T-helper 17 cell (primary cell): ENCODE measurements around the gene PHACTR2. TPM values are rescaled to one million over a fixed set of nuclear protein-coding genes. Genes with fewer than 3 reads are reported as not detected.

ENCODE experiments used
- ATAC-seq: fragments of 150-1000 bp; cut with Tn5 transposase; 2 replicates; pipeline ENCODE4 v1.10.0; 2021; ENCODE audit warnings: mild to moderate bottlenecking, moderate library complexity
- DNase-seq, 3 donors: peaks; one replicate each; pipeline versions ENCODE4 v3.0.0 to v3.0.0-alpha.2; 2020 to 2021
- H3K9me3 ChIP-seq: one replicate; pipeline ENCODE4 v1.7.0; 2013; ENCODE audit warnings: low read length, mild to moderate bottlenecking; ENCODE audit not compliant: control insufficient read depth, poor library complexity, severe bottlenecking
- H3K27ac Mint-ChIP-seq: one replicate; pipeline ENCODE4 v1.8.0; 2022; ENCODE audit warnings: mild to moderate bottlenecking, moderate library complexity, mixed read lengths
- H3K27me3 Mint-ChIP-seq: one replicate; pipeline ENCODE4 v1.8.0; 2022; ENCODE audit warnings: mixed read lengths
- H3K36me3 Mint-ChIP-seq: one replicate; pipeline ENCODE4 v1.8.0; 2022; ENCODE audit warnings: low read depth, mixed read lengths
- H3K4me1 Mint-ChIP-seq: one replicate; pipeline ENCODE4 v1.8.0; 2022; ENCODE audit warnings: mild to moderate bottlenecking, mixed read lengths
- H3K4me3 Mint-ChIP-seq: one replicate; pipeline ENCODE4 v1.8.0; 2022; ENCODE audit warnings: mild to moderate bottlenecking, moderate library complexity, mixed read lengths
- total RNA-seq, 4 donors: library from RNA in 2 of 4; stranded (reverse) in 2 of 4; gene quantifications; one replicate each; pipeline ENCODE4 v1.2.3 and lab custom pipeline; 2022 to 2026

The PHACTR2 gene
- total RNA-seq, 2 donors from 2014 or later = 66.1 to 66.3 TPM

GRCh38 chr6:143680141-143680540 is 2.4 kb downstream of the PHACTR2 start:
- Mint-ChIP-seq H3K36me3 (peaks cover 6% of the 10 kb centered on the region), H3K4me3 (no peak overlapping the region), H3K27me3 (no peaks in the 10 kb centered on the region), H3K27ac (no peak overlapping the region), H3K4me1 (peaks cover 21% of the 10 kb centered on the region)
- DNase-seq (no peak), ATAC-seq (no peak)
- peaks cover 2% of the 10 kb centered on the region for H3K9me3 ChIP-seq

- no peak for ATAC-seq
- no peaks in the 10 kb centered on the region for H3K27me3 Mint-ChIP-seq
- no peak overlapping the region for H3K4me3 Mint-ChIP-seq
- no peak overlapping the region for H3K27ac Mint-ChIP-seq
- peaks cover 6% of the 10 kb centered on the region for H3K36me3 Mint-ChIP-seq
- no peak for DNase-seq
- peaks cover 21% of the 10 kb centered on the region for H3K4me1 Mint-ChIP-seq
- peaks cover 2% of the 10 kb centered on the region for H3K9me3 ChIP-seq
These were observed 5.0 kb downstream of the PHACTR2 start for GRCh38 chr6:143682805-143683204.

GRCh38 chr6:143684486-143684885 is 6.7 kb downstream of the PHACTR2 start:
- Mint-ChIP-seq H3K4me1 (peaks cover 30% of the 10 kb centered on the region), H3K36me3 (peaks cover 8% of the 10 kb centered on the region), H3K4me3 (no peak overlapping the region), H3K27ac (no peak overlapping the region), H3K27me3 (no peaks in the 10 kb centered on the region)
- DNase-seq = no peak
- peaks cover 2% of the 10 kb centered on the region for H3K9me3 ChIP-seq
- ATAC-seq = no peak

GRCh38 chr6:143685653-143686052 is 7.9 kb downstream of the PHACTR2 start:
- Mint-ChIP-seq H3K4me3 (no peak overlapping the region), H3K4me1 (peaks cover 40% of the 10 kb centered on the region), H3K36me3 (peaks cover 8% of the 10 kb centered on the region), H3K27ac (no peak overlapping the region), H3K27me3 (no peaks in the 10 kb centered on the region)
- DNase-seq (no peak), ATAC-seq (no peak)
- H3K9me3 ChIP-seq = peaks cover 2% of the 10 kb centered on the region

- no peak overlapping the region for H3K4me3 Mint-ChIP-seq
- H3K27ac Mint-ChIP-seq = no peak overlapping the region
- H3K36me3 Mint-ChIP-seq = peaks cover 6% of the 10 kb centered on the region
- DNase-seq (no peak), ATAC-seq (no peak)
- peaks cover 43% of the 10 kb centered on the region for H3K4me1 Mint-ChIP-seq
- H3K9me3 ChIP-seq = peaks cover 2% of the 10 kb centered on the region
- no peaks in the 10 kb centered on the region for H3K27me3 Mint-ChIP-seq
These were observed 9.8 kb downstream of the PHACTR2 start for GRCh38 chr6:143687591-143687990.

GRCh38 chr6:143688681-143689080 is 10.9 kb downstream of the PHACTR2 start:
- peaks cover 6% of the 10 kb centered on the region for H3K36me3 Mint-ChIP-seq
- peaks cover 50% of the 10 kb centered on the region for H3K4me1 Mint-ChIP-seq
- peak overlapping the region; percentile 10 for H3K4me3 Mint-ChIP-seq
- ATAC-seq = no peak
- no peaks in the 10 kb centered on the region for H3K27me3 Mint-ChIP-seq
- H3K9me3 ChIP-seq = no peaks in the 10 kb centered on the region
- H3K27ac Mint-ChIP-seq = peak overlapping the region; percentile 0
- DNase-seq = no peak

- Mint-ChIP-seq H3K27me3 (no peaks in the 10 kb centered on the region), H3K27ac (peak overlapping the region; percentile 88), H3K4me3 (no peak overlapping the region), H3K4me1 (peaks cover 54% of the 10 kb centered on the region), H3K36me3 (peaks cover 3% of the 10 kb centered on the region)
- H3K9me3 ChIP-seq = no peaks in the 10 kb centered on the region
- no peak for DNase-seq
- no peak for ATAC-seq
These were observed 12.1 kb downstream of the PHACTR2 start for GRCh38 chr6:143689852-143690251.

GRCh38 chr6:143691155-143691554 is 13.4 kb downstream of the PHACTR2 start:
- Mint-ChIP-seq H3K4me1 (peaks cover 62% of the 10 kb centered on the region), H3K27me3 (no peaks in the 10 kb centered on the region), H3K36me3 (peaks cover 3% of the 10 kb centered on the region), H3K27ac (no peak overlapping the region), H3K4me3 (no peak overlapping the region)
- ATAC-seq (no peak), DNase-seq (no peak)
- H3K9me3 ChIP-seq = no peaks in the 10 kb centered on the region

GRCh38 chr6:143691900-143692636 is 14.3 kb downstream of the PHACTR2 start:
- no peak overlapping the region for H3K27ac Mint-ChIP-seq
- H3K4me3 Mint-ChIP-seq = no peak overlapping the region
- no peaks in the 10 kb centered on the region for H3K9me3 ChIP-seq
- no peaks in the 10 kb centered on the region for H3K27me3 Mint-ChIP-seq
- H3K4me1 Mint-ChIP-seq = peaks cover 68% of the 10 kb centered on the region
- ATAC-seq (no peak), DNase-seq (no peak)
- H3K36me3 Mint-ChIP-seq = peaks cover 3% of the 10 kb centered on the region

GRCh38 chr6:143692696-143693095 is 14.9 kb downstream of the PHACTR2 start:
- no peak overlapping the region for H3K27ac Mint-ChIP-seq
- ATAC-seq (no peak), DNase-seq (no peak)
- no peaks in the 10 kb centered on the region for H3K9me3 ChIP-seq
- peaks cover 3% of the 10 kb centered on the region for H3K36me3 Mint-ChIP-seq
- H3K4me3 Mint-ChIP-seq = no peak overlapping the region
- H3K4me1 Mint-ChIP-seq = peaks cover 64% of the 10 kb centered on the region
- no peaks in the 10 kb centered on the region for H3K27me3 Mint-ChIP-seq

GRCh38 chr6:143694013-143694412 is 16.2 kb downstream of the PHACTR2 start:
- Mint-ChIP-seq H3K4me3 (peak overlapping the region; percentile 42), H3K27ac (no peak overlapping the region), H3K27me3 (no peaks in the 10 kb centered on the region), H3K36me3 (no peaks in the 10 kb centered on the region), H3K4me1 (peaks cover 52% of the 10 kb centered on the region)
- no peaks in the 10 kb centered on the region for H3K9me3 ChIP-seq
- ATAC-seq (no peak), DNase-seq (no peak)

GRCh38 chr6:143694560-143694959 is 16.8 kb downstream of the PHACTR2 start:
- ATAC-seq (no peak), DNase-seq (no peak)
- no peaks in the 10 kb centered on the region for H3K36me3 Mint-ChIP-seq
- H3K4me3 Mint-ChIP-seq = no peak overlapping the region
- no peaks in the 10 kb centered on the region for H3K9me3 ChIP-seq
- peaks cover 51% of the 10 kb centered on the region for H3K4me1 Mint-ChIP-seq
- no peaks in the 10 kb centered on the region for H3K27me3 Mint-ChIP-seq
- H3K27ac Mint-ChIP-seq = peak overlapping the region; percentile 41

GRCh38 chr6:143695130-143695968 is 17.6 kb downstream of the PHACTR2 start:
- DNase-seq (no peak), ATAC-seq (no peak)
- no peak overlapping the region for H3K4me3 Mint-ChIP-seq
- no peaks in the 10 kb centered on the region for H3K36me3 Mint-ChIP-seq
- H3K4me1 Mint-ChIP-seq = peaks cover 45% of the 10 kb centered on the region
- no peaks in the 10 kb centered on the region for H3K27me3 Mint-ChIP-seq
- H3K27ac Mint-ChIP-seq = no peak overlapping the region
- H3K9me3 ChIP-seq = no peaks in the 10 kb centered on the region
